Activated B cell treated with CpG ODN at 0.5 μM for 24 hours (primary cell): ENCODE data around the gene SLC10A6. TPM values are rescaled to one million over a fixed set of nuclear protein-coding genes. Genes with fewer than 3 reads are reported as not detected.

ENCODE experiments used
- ATAC-seq: fragments of 200-7000 bp; cut with Tn5 transposase; one replicate; pipeline ENCODE4 v1.10.0; 2021; ENCODE audit warnings: low read depth, mild to moderate bottlenecking, moderate library complexity
- CTCF ChIA-PET: fragments of 350-600 bp; sonication (Branson Sonifier 250); formaldehyde crosslinking; loops from one replicate; lab custom pipeline; 2021; ENCODE audit warnings: antibody characterized with exemption; lab: Charles Lee
- POLR2A ChIA-PET: fragments of 350-600 bp; sonication (Branson Sonifier 250); formaldehyde crosslinking; loops from one replicate; lab custom pipeline; 2021; ENCODE audit warnings: antibody characterized with exemption; lab: Charles Lee
- DNase-seq: peaks from one replicate; pipeline ENCODE4 v3.0.0; 2022
- H3K27ac Mint-ChIP-seq: one replicate; pipeline ENCODE4 v1.8.0; 2020; ENCODE audit warnings: mixed read lengths
- H3K27me3 Mint-ChIP-seq: one replicate; pipeline ENCODE4 v1.8.0; 2021; ENCODE audit warnings: mixed read lengths
- H3K36me3 Mint-ChIP-seq: one replicate; pipeline ENCODE4 v1.8.0; 2021; ENCODE audit warnings: low read depth, mixed read lengths
- H3K4me1 Mint-ChIP-seq: one replicate; pipeline ENCODE4 v1.8.0; 2021; ENCODE audit warnings: mixed read lengths
- H3K4me3 Mint-ChIP-seq: one replicate; pipeline ENCODE4 v1.8.0; 2020; ENCODE audit warnings: mild to moderate bottlenecking, mixed read lengths
- H3K9me3 Mint-ChIP-seq: one replicate; pipeline ENCODE4 v1.8.0; 2020; ENCODE audit warnings: mixed read lengths
- intact Hi-C: fragments of 100-400 bp; cut with micrococcal nuclease; formaldehyde crosslinking; loops from one replicate; pipeline ENCODE4 v1.15.1; 2024
- total RNA-seq: library from RNA; stranded (reverse); gene quantifications from 2 replicates; pipeline ENCODE4 v1.2.3, GENCODE V29; 2022
- TF ChIP-seq, protein P1 (sequence below): fragments of 200-600 bp; IDR thresholded peaks from one replicate; pipeline ENCODE4 v1.8.0; 2022; ENCODE audit warnings: antibody characterized with exemption, mild to moderate bottlenecking

The SLC10A6 gene
- total RNA-seq, 1 donor from 2014 or later = 0.44 TPM

DNA sequence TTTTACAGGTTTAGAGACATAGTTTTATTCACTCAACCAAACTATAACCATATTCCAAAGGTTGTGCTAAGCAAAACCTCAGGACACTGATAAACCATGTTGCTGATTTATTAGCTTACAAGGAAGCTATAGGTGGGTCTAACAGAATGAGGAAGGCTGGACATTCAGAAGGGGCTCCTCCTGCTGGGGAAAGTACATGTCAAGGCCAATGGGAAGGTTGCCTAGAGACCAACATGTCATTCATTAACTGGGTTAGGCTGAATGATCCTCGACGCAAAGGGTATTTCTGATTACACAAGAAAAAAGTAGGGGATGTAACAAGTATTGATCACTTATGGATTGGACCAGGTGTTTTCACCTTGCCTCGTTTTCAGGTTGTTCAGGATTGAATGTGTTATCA lies 30.3 kb downstream of the SLC10A6 start:
- CTCF ChIA-PET = no interaction called here
- intact Hi-C loops = no loop called here
- no peaks in the 10 kb centered on the region for H3K36me3 Mint-ChIP-seq
- H3K27ac Mint-ChIP-seq = no peak overlapping the region
- TF ChIP-seq, protein P1, sequence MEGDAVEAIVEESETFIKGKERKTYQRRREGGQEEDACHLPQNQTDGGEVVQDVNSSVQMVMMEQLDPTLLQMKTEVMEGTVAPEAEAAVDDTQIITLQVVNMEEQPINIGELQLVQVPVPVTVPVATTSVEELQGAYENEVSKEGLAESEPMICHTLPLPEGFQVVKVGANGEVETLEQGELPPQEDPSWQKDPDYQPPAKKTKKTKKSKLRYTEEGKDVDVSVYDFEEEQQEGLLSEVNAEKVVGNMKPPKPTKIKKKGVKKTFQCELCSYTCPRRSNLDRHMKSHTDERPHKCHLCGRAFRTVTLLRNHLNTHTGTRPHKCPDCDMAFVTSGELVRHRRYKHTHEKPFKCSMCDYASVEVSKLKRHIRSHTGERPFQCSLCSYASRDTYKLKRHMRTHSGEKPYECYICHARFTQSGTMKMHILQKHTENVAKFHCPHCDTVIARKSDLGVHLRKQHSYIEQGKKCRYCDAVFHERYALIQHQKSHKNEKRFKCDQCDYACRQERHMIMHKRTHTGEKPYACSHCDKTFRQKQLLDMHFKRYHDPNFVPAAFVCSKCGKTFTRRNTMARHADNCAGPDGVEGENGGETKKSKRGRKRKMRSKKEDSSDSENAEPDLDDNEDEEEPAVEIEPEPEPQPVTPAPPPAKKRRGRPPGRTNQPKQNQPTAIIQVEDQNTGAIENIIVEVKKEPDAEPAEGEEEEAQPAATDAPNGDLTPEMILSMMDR = no peak
- H3K9me3 Mint-ChIP-seq = peaks cover 9% of the 10 kb centered on the region
- POLR2A ChIA-PET = no interaction called here
- ATAC-seq (no peak), DNase-seq (no peak)
- H3K4me3 Mint-ChIP-seq = no peak overlapping the region
- no peaks in the 10 kb centered on the region for H3K4me1 Mint-ChIP-seq
- H3K27me3 Mint-ChIP-seq = peaks cover 3% of the 10 kb centered on the region

DNA sequence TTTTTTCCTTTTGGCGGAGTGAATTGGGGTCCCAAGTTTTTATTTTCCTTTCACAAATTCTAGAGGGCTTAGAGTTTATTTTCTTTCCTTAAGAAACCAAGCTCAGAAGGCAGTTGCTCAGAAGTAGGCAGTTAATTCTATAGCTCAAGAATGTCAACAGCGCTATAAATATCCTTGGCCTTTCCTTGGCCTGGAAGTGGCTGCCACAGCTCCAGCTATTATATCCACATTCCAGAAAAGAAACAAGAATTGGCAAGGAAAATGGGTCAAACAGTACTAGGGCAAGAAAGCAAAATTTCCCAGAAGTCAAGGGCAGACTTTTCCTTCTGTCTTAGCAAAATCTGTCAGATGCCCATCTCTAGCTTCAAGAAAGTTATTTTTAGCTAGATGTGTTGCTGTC lies 31.0 kb downstream of the SLC10A6 start:
- no peak overlapping the region for H3K4me3 Mint-ChIP-seq
- no peaks in the 10 kb centered on the region for H3K36me3 Mint-ChIP-seq
- peaks cover 3% of the 10 kb centered on the region for H3K27me3 Mint-ChIP-seq
- ChIA-PET CTCF (no interaction called here), POLR2A (no interaction called here)
- H3K9me3 Mint-ChIP-seq = peaks cover 9% of the 10 kb centered on the region
- DNase-seq (no peak), ATAC-seq (no peak)
- intact Hi-C loops = no loop called here
- H3K4me1 Mint-ChIP-seq = no peaks in the 10 kb centered on the region
- TF ChIP-seq, protein P1 = no peak
- no peak overlapping the region for H3K27ac Mint-ChIP-seq

DNA sequence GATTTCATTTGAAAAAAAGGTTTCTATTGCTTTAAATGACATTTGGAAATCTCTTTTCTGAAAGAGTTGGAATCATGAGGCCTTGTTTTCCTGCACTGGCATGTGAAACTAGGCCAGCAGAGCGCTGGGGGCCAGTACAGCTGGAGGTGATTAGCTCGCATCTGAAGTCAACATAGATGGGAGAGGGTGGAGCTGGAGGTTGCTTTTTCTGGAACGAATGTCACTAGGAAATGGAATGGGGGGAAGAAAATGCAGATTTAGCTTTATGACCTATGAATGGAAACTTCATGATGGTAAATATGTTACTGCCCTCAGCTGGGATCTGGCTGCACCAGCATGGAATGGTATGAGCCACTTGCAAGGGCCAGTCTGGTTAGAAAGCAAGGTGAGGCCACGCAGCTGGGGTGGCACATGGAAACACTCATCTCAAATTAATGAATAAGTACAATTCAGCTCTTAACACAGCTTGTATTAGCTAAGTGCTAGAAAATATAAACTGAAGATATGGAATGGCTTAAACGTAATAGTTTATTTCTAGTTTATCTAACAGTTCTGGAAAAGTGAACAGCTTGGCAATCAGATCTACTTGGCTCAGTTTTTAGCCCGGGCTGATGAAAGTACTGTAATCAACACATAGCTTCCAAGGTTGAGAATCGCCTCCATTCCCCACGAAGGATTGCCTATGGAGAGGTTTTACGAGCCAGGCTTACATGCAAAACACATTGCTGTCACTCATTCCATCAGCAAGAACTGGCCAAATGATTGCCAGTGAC lies 32.5 kb downstream of the SLC10A6 start:
- H3K9me3 Mint-ChIP-seq = peaks cover 9% of the 10 kb centered on the region
- ATAC-seq = no peak
- no peak for DNase-seq
- H3K4me3 Mint-ChIP-seq = no peak overlapping the region
- H3K4me1 Mint-ChIP-seq = no peaks in the 10 kb centered on the region
- CTCF ChIA-PET = no interaction called here
- intact Hi-C loops = no loop called here
- TF ChIP-seq, protein P1 = no peak
- H3K27me3 Mint-ChIP-seq = peaks cover 3% of the 10 kb centered on the region
- no peaks in the 10 kb centered on the region for H3K36me3 Mint-ChIP-seq
- POLR2A ChIA-PET = no interaction called here
- H3K27ac Mint-ChIP-seq = no peak overlapping the region

GRCh38 chr4:86815653-86816052 lies 33.5 kb downstream of the SLC10A6 start:
- ChIA-PET POLR2A (no interaction called here), CTCF (no interaction called here)
- TF ChIP-seq, protein P1 = no peak
- no peak for ATAC-seq
- DNase-seq = no peak
- peaks cover 3% of the 10 kb centered on the region for H3K27me3 Mint-ChIP-seq
- H3K4me3 Mint-ChIP-seq = no peak overlapping the region
- H3K4me1 Mint-ChIP-seq = no peaks in the 10 kb centered on the region
- no peaks in the 10 kb centered on the region for H3K36me3 Mint-ChIP-seq
- intact Hi-C loops = no loop called here
- peaks cover 9% of the 10 kb centered on the region for H3K9me3 Mint-ChIP-seq
- no peak overlapping the region for H3K27ac Mint-ChIP-seq

DNA sequence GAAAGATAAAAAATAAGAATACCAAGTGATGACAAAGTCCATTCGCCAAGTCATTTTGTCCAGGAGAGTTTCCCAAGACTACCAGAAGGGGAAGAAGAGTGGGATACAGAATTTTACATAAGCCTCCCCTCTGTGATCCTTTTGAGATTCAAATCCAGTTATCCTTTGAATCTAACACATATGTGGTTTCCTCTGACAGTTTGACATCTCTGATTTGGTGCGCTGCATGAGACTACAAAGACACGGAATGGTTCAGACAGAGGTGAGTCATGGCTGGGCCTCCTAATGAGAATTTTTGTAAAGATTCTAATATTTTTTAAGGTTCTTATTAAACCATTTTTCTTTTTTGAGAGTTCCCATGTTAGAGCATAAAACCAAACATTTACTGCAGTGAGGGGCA lies 38.3 kb downstream of the SLC10A6 start:
- ChIA-PET POLR2A (no interaction called here), CTCF (no interaction called here)
- Mint-ChIP-seq H3K36me3 (no peaks in the 10 kb centered on the region), H3K9me3 (peaks cover 4% of the 10 kb centered on the region), H3K27me3 (no peaks in the 10 kb centered on the region), H3K4me1 (no peaks in the 10 kb centered on the region), H3K4me3 (no peak overlapping the region), H3K27ac (no peak overlapping the region)
- intact Hi-C loops = no loop called here
- ATAC-seq (no peak), DNase-seq (no peak)
- TF ChIP-seq, protein P1 = no peak
